ENCODE data around the gene LMAN2. TPM values are rescaled to one million over a fixed set of nuclear protein-coding genes. Genes with fewer than 3 reads are reported as not detected.

The LMAN2 gene
- total RNA-seq, 1 experiment from 2014 or later: 106 TPM

DNA sequence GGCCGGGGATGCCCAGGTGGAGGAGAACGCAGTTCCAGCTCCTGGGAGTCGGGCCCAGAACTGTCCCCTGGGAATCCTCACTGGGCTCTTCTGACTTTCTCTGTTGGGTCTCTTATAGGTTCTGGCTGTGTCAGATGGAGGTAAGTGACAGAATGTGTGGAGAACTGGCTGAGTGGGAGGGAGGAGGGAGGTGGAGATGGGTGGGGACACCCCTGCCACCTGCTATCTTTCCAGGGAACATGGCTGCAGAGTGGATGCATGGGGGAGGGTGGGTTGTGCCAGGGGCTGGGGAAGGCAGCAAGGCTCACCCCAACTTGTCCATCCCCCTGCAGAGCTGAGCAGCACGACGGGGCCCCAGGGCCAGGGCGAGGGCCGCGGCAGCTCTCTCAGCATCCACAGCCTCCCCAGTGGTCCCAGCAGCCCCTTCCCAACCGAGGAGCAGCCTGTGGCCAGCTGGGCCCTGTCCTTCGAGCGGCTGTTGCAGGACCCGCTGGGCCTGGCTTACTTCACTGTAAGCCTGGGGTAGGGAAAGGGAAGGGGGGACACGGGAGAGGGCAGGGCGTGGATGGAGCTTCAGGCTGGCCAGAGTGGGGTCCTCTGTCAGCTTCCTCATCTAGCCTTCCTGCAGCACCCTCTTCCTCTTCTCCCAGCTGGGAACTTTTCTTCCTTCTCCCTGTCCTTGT lies 14.5 kb upstream of the LMAN2 start:
- no peak overlapping the region for H3K4ac ChIP-seq (ENCODE audit: low read depth, low read length)
- H3K18ac ChIP-seq (ENCODE audit: insufficient read length, low read depth, low read length): peak overlapping the region; percentile 0
- H3T11ph ChIP-seq (ENCODE audit: low read length): no peak overlapping the region
- no peak overlapping the region for H3K9ac ChIP-seq (ENCODE audit: extremely low read depth, insufficient read length, low read length)
- no peaks in the 10 kb centered on the region for H3K79me2 ChIP-seq (ENCODE audit: insufficient read depth, low read length)
- H4K5ac ChIP-seq (ENCODE audit: insufficient read length, low read depth, low read length): no peak overlapping the region
- H2AFZ ChIP-seq (ENCODE audit: low read length): no peak overlapping the region
- H3K23ac ChIP-seq (ENCODE audit: insufficient read length, low read depth, low read length): no peak overlapping the region
- H3K4me1 ChIP-seq (ENCODE audit: insufficient read depth, low read length): peaks cover 15% of the 10 kb centered on the region; the same call in 1 of the 2 replicates
- TF ChIP-seq, protein P1, sequence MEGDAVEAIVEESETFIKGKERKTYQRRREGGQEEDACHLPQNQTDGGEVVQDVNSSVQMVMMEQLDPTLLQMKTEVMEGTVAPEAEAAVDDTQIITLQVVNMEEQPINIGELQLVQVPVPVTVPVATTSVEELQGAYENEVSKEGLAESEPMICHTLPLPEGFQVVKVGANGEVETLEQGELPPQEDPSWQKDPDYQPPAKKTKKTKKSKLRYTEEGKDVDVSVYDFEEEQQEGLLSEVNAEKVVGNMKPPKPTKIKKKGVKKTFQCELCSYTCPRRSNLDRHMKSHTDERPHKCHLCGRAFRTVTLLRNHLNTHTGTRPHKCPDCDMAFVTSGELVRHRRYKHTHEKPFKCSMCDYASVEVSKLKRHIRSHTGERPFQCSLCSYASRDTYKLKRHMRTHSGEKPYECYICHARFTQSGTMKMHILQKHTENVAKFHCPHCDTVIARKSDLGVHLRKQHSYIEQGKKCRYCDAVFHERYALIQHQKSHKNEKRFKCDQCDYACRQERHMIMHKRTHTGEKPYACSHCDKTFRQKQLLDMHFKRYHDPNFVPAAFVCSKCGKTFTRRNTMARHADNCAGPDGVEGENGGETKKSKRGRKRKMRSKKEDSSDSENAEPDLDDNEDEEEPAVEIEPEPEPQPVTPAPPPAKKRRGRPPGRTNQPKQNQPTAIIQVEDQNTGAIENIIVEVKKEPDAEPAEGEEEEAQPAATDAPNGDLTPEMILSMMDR (conservative IDR thresholded peaks at IDR 0.05): no peak
- Mint-ChIP-seq H3K36me3 (ENCODE audit: insufficient read depth in 1 of 3, low read depth in 3 of 3) (peaks cover 8 to 10% (median 8%) of the 10 kb centered on the region in 3 experiments), H3K27ac (peak overlapping the region; percentile 21 to 96 (median 95); a peak in 6 of 7 replicates), H3K9me3 (no peaks in the 10 kb centered on the region; a peak in 1 of 5 replicates), H3K27me3 (ENCODE audit: low read depth) (peaks cover 37% of the 10 kb centered on the region), H3K4me1 (peaks cover 40 to 66% of the 10 kb centered on the region in 2 experiments), H3K4me3 (peak overlapping the region; percentile 76 to 90)
- H2BK20ac ChIP-seq (ENCODE audit: low read depth, low read length, poor library complexity, severe bottlenecking): no peak overlapping the region
- H3K4me2 ChIP-seq (ENCODE audit: insufficient read depth, insufficient read length, low read length): peak overlapping the region; percentile 31
- H3K9me3 ChIP-seq (ENCODE audit: control insufficient read depth, low read depth, low read length): no peaks in the 10 kb centered on the region
- no peak overlapping the region for H2BK120ac ChIP-seq (ENCODE audit: low read depth, low read length, poor library complexity, severe bottlenecking)
- peaks cover 10% of the 10 kb centered on the region for H3K23me2 ChIP-seq (ENCODE audit: insufficient read length, low read depth, low read length, poor library complexity, severe bottlenecking)
- H4K91ac ChIP-seq (ENCODE audit: insufficient read length, low read depth, low read length): no peak overlapping the region
- H2AK5ac ChIP-seq (ENCODE audit: insufficient read length, low read length): no peak overlapping the region
- H3K56ac ChIP-seq (ENCODE audit: insufficient read length, low read depth, low read length): no peak overlapping the region
- no peak overlapping the region for H2BK12ac ChIP-seq (ENCODE audit: insufficient read length, low read depth, low read length)
- WGBS (ENCODE audit: extremely low coverage, insufficient read length, low lambda C conversion rate): no CpG with 5 or more reads among the region's 14 CpGs
- H4K8ac ChIP-seq (replicated peaks; ENCODE audit: insufficient read length, low read depth, low read length): no peak overlapping the region
- no peaks in the 10 kb centered on the region for H3K79me1 ChIP-seq (ENCODE audit: insufficient read depth, low read depth, low read length, poor library complexity, severe bottlenecking)
- peak overlapping the region; percentile 16 for H3K27ac ChIP-seq (ENCODE audit: insufficient read length, low read depth, low read length)
- H3K14ac ChIP-seq (ENCODE audit: insufficient read depth, low read length): peak overlapping the region; percentile 14; the same call in 1 of the 2 replicates
- H3K27me3 ChIP-seq (ENCODE audit: insufficient read depth, low read length): no peaks in the 10 kb centered on the region; the same call in 1 of the 2 replicates
- no peaks in the 10 kb centered on the region for H4K20me1 ChIP-seq (ENCODE audit: control insufficient read depth, insufficient read depth, insufficient read length)
- H2BK5ac ChIP-seq (ENCODE audit: insufficient read length, low read length): no peak overlapping the region
- H2BK15ac ChIP-seq (ENCODE audit: low read depth, low read length): no peak overlapping the region
- DNase-seq: no peak
